ENCODE data around the gene BMPR2.
"Not testable (repeated sequence)": the region's sequence is repeated elsewhere in the genome, so short reads cannot be mapped to it uniquely, and the experiment has no call there.

Gene BMPR2

DNA sequence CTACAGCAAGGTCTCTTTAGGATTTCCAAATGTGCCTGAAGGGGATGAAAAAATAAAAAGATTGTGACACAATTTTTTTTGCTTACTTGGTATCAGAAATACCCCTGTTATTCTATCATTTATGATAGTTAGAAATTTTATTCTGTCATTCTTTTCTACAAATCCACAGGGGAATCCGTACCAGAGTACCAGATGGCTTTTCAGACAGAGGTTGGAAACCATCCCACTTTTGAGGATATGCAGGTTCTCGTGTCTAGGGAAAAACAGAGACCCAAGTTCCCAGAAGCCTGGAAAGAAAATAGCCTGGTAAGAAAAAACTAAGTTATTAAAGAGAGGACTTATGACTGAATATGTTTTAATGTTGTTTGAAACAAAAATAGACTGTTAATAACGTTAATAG is 166.0 kb downstream of the BMPR2 start:
- H3K27ac ChIP-seq: peak overlapping the region; percentile 44; the same call in 1 of the 2 replicates

DNA sequence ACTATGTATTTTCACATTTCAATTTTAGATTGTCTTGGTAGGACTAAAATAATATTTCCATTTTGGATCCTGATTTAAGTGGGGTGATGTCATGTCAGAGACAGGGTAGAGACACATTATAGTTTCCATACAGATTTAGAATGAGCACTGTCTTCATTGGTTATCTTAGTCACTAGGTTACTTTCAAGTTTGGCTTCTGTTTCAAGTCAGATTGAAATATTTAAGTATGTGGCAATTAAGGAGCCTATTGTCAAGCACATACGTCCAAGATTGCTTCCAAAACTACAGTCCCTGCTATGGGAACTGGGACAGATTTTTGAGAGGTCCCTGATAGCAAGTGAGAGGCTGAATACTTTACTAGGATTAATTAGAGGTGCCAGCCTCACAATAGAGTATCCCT is 169.4 kb downstream of the BMPR2 start:
- TF ChIP-seq, protein P1, sequence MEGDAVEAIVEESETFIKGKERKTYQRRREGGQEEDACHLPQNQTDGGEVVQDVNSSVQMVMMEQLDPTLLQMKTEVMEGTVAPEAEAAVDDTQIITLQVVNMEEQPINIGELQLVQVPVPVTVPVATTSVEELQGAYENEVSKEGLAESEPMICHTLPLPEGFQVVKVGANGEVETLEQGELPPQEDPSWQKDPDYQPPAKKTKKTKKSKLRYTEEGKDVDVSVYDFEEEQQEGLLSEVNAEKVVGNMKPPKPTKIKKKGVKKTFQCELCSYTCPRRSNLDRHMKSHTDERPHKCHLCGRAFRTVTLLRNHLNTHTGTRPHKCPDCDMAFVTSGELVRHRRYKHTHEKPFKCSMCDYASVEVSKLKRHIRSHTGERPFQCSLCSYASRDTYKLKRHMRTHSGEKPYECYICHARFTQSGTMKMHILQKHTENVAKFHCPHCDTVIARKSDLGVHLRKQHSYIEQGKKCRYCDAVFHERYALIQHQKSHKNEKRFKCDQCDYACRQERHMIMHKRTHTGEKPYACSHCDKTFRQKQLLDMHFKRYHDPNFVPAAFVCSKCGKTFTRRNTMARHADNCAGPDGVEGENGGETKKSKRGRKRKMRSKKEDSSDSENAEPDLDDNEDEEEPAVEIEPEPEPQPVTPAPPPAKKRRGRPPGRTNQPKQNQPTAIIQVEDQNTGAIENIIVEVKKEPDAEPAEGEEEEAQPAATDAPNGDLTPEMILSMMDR (conservative IDR thresholded peaks at IDR 0.05): no peak
- peak overlapping the region; percentile 82 for H3K27ac ChIP-seq

More for the DNA sequence above, 166.0 kb downstream of the BMPR2 start:
- TF ChIP-seq, protein P1 (conservative IDR thresholded peaks at IDR 0.05): no peak

DNA sequence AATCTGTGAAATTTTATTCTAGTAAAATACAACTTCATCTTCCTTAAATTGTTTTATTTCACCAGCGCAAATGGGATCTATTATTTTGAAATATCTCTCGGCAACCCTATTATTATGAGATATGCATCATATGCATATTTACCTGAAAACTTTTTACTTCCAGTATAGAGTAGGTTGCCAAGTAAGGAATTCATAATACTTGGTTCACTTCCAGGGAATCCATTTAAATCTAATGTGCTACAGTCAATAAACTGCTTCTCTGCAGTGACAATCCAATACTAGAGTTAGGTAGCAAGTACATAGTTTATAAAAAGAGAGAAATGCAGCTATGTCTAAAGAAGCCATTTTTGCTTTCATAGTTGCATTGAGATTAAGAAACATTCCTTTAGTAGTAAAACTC is 169.8 kb downstream of the BMPR2 start:
- peak overlapping the region; percentile 82 for H3K27ac ChIP-seq
- TF ChIP-seq, protein P1 (conservative IDR thresholded peaks at IDR 0.05): no peak

DNA sequence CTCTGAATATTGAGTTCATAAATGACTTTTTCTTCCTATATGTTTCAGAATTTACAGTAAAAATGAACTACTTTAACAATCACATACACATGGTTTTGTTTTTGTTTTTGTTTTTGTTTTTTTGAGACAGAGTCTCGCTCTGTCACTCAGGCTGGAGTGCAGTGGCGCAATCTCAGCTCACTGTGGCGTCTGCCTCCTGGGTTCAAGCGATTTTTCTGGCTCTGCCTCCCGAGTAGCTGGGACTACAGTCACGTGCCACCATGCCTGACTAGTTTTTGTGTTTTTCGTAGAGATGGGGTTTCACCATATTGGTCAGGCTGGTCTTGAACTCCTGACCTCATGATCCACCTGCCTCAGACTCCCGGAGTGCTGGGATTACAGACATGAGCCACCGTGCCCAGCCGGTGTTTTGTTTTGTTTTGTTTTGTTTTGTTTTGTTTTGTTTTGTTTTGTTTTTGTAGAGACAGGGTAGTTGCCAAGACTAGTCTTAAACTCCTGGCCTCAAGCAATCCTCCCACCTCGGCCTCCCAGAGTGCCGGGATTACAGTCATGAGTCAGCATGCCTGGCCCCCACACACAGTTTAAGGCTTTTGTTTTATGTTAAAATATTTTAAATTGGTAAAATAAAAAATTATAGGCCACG is 170.5 kb downstream of the BMPR2 start:
- peak overlapping the region; percentile 82 for H3K27ac ChIP-seq

DNA sequence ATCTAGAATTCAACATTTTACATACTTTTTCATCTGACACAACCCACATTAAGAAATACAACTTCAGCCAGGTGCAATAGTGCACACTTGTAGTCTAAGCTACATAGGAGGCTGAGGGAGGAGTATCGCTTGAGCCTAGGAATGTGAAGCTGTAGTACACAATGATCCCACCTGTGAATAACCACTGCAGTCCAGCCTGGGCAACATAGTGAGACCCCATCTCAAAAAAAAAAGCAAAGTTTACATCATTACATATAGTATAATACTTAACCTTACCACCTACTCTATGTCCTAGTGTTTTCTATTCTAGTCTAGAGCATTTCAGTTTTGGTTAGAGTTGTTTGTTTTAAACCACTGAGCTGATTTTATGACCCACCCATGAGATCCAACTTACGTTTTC is 172.1 kb downstream of the BMPR2 start:
- TF ChIP-seq, protein P1 (conservative IDR thresholded peaks at IDR 0.05): no peak
- no peak overlapping the region for H3K27ac ChIP-seq

DNA sequence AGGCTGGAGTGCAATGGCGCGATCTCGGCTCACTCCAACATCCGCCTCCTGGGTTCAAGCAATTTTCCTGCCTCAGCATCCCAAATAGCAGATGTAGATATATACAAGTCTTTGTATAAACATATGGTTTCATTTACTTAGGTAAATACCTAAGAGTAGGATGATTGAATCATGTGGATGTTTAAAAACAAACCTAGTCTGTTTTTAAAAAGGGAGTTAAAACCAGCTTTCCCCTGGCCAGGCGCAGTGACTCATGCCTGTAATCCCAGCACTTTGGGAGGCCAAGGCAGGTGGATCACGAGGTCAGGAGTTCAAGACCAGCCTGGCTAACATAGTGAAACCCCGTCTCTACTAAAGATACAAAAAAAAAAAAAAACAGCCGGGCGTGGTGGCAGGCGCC is 174.9 kb downstream of the BMPR2 start:
- H3K27ac ChIP-seq: not testable (repeated sequence)

DNA sequence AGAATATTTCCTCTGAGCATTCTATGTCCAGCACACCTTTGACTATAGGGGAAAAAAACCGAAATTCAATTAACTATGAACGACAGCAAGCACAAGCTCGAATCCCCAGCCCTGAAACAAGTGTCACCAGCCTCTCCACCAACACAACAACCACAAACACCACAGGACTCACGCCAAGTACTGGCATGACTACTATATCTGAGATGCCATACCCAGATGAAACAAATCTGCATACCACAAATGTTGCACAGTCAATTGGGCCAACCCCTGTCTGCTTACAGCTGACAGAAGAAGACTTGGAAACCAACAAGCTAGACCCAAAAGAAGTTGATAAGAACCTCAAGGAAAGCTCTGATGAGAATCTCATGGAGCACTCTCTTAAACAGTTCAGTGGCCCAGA is 179.2 kb downstream of the BMPR2 start:
- H3K27ac ChIP-seq: no peak overlapping the region
- TF ChIP-seq, protein P1 (conservative IDR thresholded peaks at IDR 0.05): no peak

DNA sequence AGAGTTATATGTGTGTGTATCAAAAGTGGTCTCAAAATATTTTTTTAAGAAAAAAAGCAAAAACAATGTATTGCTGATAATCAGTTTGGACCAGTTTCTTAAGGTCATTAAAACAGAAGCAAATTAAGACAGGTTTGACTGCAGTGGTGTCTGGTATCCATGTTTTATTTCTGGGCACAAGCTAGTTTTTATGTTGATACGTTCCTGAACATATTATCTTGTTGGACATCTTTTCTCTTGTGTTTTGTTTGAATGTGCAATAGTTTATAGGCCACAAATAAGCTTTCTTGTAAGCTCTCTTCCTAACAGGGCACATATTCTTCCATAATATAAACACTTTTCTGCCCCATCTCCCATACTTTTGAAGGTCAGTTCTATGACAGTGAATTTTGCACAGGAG is 184.1 kb downstream of the BMPR2 start:
- TF ChIP-seq, protein P1 (conservative IDR thresholded peaks at IDR 0.05): no peak
- peak overlapping the region; percentile 89 for H3K27ac ChIP-seq

DNA sequence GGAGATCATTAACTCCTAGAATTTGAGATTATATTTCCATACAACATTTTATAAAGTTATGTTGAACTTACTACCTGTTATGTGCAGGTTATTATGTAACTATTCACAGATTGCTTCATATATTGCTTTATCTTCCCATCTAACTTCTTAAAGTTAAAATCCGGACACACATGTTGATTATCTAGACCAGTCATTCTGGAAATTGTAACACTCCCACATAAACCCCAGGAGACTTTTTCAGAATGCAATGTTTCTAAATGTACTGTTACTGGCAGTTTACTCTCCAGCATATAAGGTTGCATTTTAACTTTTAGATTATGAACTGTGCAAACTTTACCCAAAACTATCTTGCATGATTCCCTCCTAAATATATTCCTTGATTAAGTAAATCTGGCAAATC is 188.1 kb downstream of the BMPR2 start:
- no peak overlapping the region for H3K27ac ChIP-seq
- TF ChIP-seq, protein P1 (conservative IDR thresholded peaks at IDR 0.05): no peak
